Mesendoderm (in vitro differentiated cells): Measurements from ENCODE around the gene INPP4A.

Experiments used
- DNase-seq: peaks from one replicate; pipeline ENCODE4 v3.0.0; 2013
- H2AK5ac ChIP-seq: 2 replicates; pipeline ENCODE4 v1.6.1; 2013; ENCODE audit warnings: low read length, inconsistent platforms
- H2BK120ac ChIP-seq: 2 replicates; pipeline ENCODE4 v1.6.1; 2013; ENCODE audit warnings: low read depth, mild to moderate bottlenecking, low read length, moderate library complexity, mixed read lengths
- H2BK15ac ChIP-seq: replicated peaks from 2 replicates; pipeline ENCODE4 v1.6.1; 2013; ENCODE audit warnings: low read depth, mild to moderate bottlenecking, moderate library complexity
- H2BK5ac ChIP-seq: 2 replicates; pipeline ENCODE4 v1.6.1; 2013; ENCODE audit warnings: low read length, inconsistent platforms
- H3K18ac ChIP-seq: 2 replicates; pipeline ENCODE4 v1.6.1; 2013; ENCODE audit warnings: mild to moderate bottlenecking, low read length, mixed read lengths
- H3K23ac ChIP-seq: one replicate; pipeline ENCODE4 v1.6.1; 2013; ENCODE audit warnings: low read length
- H3K27ac ChIP-seq: 2 replicates; pipeline ENCODE4 v1.5.1; 2013; ENCODE audit warnings: low read depth, mild to moderate bottlenecking, inconsistent platforms, low read length, moderate library complexity
- H3K27me3 ChIP-seq: 2 replicates; pipeline ENCODE4 v1.6.1; 2013; ENCODE audit warnings: low read length, control low read depth, mild to moderate bottlenecking, inconsistent platforms; ENCODE audit not compliant: insufficient read depth, poor library complexity
- H3K36me3 ChIP-seq: 2 replicates; pipeline ENCODE4 v1.6.1; 2013; ENCODE audit warnings: low read length, inconsistent platforms; ENCODE audit not compliant: control insufficient read depth, insufficient read depth
- H3K4ac ChIP-seq: one replicate; pipeline ENCODE4 v1.6.1; 2013; ENCODE audit warnings: low read depth, mild to moderate bottlenecking, low read length, moderate library complexity
- H3K4me1 ChIP-seq: 2 replicates; pipeline ENCODE4 v1.6.1; 2013; ENCODE audit warnings: low read depth, low read length, inconsistent platforms; ENCODE audit not compliant: control insufficient read depth
- H3K4me2 ChIP-seq: 2 replicates; pipeline ENCODE4 v1.6.1; 2013; ENCODE audit warnings: low read length
- H3K4me3 ChIP-seq: 2 replicates; pipeline ENCODE4 v1.5.1; 2013; ENCODE audit warnings: mild to moderate bottlenecking, low read length
- H3K56ac ChIP-seq: one replicate; pipeline ENCODE4 v1.6.1; 2013; ENCODE audit warnings: low read length
- H3K79me1 ChIP-seq: 2 replicates; pipeline ENCODE4 v1.6.1; 2013; ENCODE audit warnings: low read length, inconsistent platforms
- H3K79me2 ChIP-seq: 2 replicates; pipeline ENCODE4 v1.6.1; 2013; ENCODE audit warnings: mild to moderate bottlenecking, low read length; ENCODE audit not compliant: control insufficient read depth, insufficient read depth
- H3K9ac ChIP-seq: 2 replicates; pipeline ENCODE4 v1.6.1; 2013; ENCODE audit warnings: low read length, inconsistent platforms
- H4K5ac ChIP-seq: one replicate; pipeline ENCODE4 v1.6.1; 2013; ENCODE audit warnings: low read length
- H4K8ac ChIP-seq: one replicate; pipeline ENCODE4 v1.6.1; 2013; ENCODE audit warnings: low read depth, mild to moderate bottlenecking, control low read depth, low read length, moderate library complexity
- WGBS: extraction: QIAGEN DNeasy Blood & Tissue Kit; methylation state at CpG from one replicate; pipeline ENCODE4 v1.1.7; 2013; ENCODE audit warnings: low lambda C conversion rate, missing lambda C conversion rate; ENCODE audit not compliant: insufficient coverage; ENCODE audit errors: extremely low coverage; 5-methylcytosine and 5-hydroxymethylcytosine counted together

INPP4A gene

GRCh38 chr2:98446850-98447249 lies 2.2 kb downstream of the INPP4A start:
- Histone ChIP-seq H3K79me2 (peaks cover 58% of the 10 kb centered on the region), H2BK120ac (no peak overlapping the region), H3K23ac (no peak overlapping the region), H3K18ac (no peak overlapping the region), H4K8ac (no peak overlapping the region), H3K9ac (peak overlapping the region; percentile 50), H2BK5ac (peak overlapping the region; percentile 11), H3K79me1 (peaks cover 16% of the 10 kb centered on the region), H3K56ac (peak overlapping the region; percentile 75), H3K4ac (no peak overlapping the region), H2BK15ac (no peak overlapping the region), H3K4me2 (peak overlapping the region; percentile 26), H2AK5ac (no peak overlapping the region), H3K4me1 (peaks cover 17% of the 10 kb centered on the region), H3K4me3 (no peak overlapping the region), H3K27ac (no peak overlapping the region), H4K5ac (no peak overlapping the region), H3K36me3 (no peaks in the 10 kb centered on the region), H3K27me3 (no peaks in the 10 kb centered on the region)
- no peak for DNase-seq
- WGBS, result no CpG with 5 or more reads among the region's 6 CpGs

- Histone ChIP-seq H2BK5ac (no peak overlapping the region), H3K4me1 (peaks cover 22% of the 10 kb centered on the region), H3K79me2 (peaks cover 76% of the 10 kb centered on the region), H2AK5ac (no peak overlapping the region), H3K56ac (no peak overlapping the region), H4K5ac (no peak overlapping the region), H2BK15ac (no peak overlapping the region), H4K8ac (no peak overlapping the region), H3K79me1 (peaks cover 30% of the 10 kb centered on the region), H3K36me3 (no peaks in the 10 kb centered on the region), H3K4ac (no peak overlapping the region), H3K27ac (no peak overlapping the region), H3K4me3 (no peak overlapping the region), H3K18ac (no peak overlapping the region), H2BK120ac (no peak overlapping the region), H3K9ac (no peak overlapping the region), H3K23ac (no peak overlapping the region), H3K27me3 (no peaks in the 10 kb centered on the region), H3K4me2 (no peak overlapping the region)
- WGBS, result no CpG with 5 or more reads among the region's 10 CpGs
- no peak for DNase-seq
Observed at GRCh38 chr2:98448441-98449145, 3.9 kb downstream of the INPP4A start.

GRCh38 chr2:98452396-98453027 lies 7.9 kb downstream of the INPP4A start:
- DNase-seq, result no peak
- H3K4ac ChIP-seq, result no peak overlapping the region
- peaks cover 86% of the 10 kb centered on the region for H3K79me2 ChIP-seq
- no peak overlapping the region for H3K23ac ChIP-seq
- H4K5ac ChIP-seq, result no peak overlapping the region
- no peak overlapping the region for H3K4me3 ChIP-seq
- no peaks in the 10 kb centered on the region for H3K36me3 ChIP-seq
- H2BK120ac ChIP-seq, result no peak overlapping the region
- no peak overlapping the region for H3K4me2 ChIP-seq
- H3K27me3 ChIP-seq, result no peaks in the 10 kb centered on the region
- no peak overlapping the region for H2BK5ac ChIP-seq
- no peak overlapping the region for H3K27ac ChIP-seq
- H2AK5ac ChIP-seq, result no peak overlapping the region
- peaks cover 19% of the 10 kb centered on the region for H3K4me1 ChIP-seq
- no peak overlapping the region for H3K18ac ChIP-seq
- no peak overlapping the region for H2BK15ac ChIP-seq
- H4K8ac ChIP-seq, result no peak overlapping the region
- H3K79me1 ChIP-seq, result peaks cover 43% of the 10 kb centered on the region
- no peak overlapping the region for H3K56ac ChIP-seq
- no CpG with 5 or more reads among the region's 7 CpGs for WGBS
- no peak overlapping the region for H3K9ac ChIP-seq

GRCh38 chr2:98453083-98453482 lies 8.4 kb downstream of the INPP4A start:
- Histone ChIP-seq H3K4me1 (peaks cover 19% of the 10 kb centered on the region), H3K18ac (no peak overlapping the region), H3K56ac (no peak overlapping the region), H2BK5ac (no peak overlapping the region), H3K4me3 (no peak overlapping the region), H3K4ac (no peak overlapping the region), H3K79me2 (peaks cover 88% of the 10 kb centered on the region), H3K79me1 (peaks cover 43% of the 10 kb centered on the region), H3K9ac (no peak overlapping the region), H3K4me2 (no peak overlapping the region), H4K8ac (no peak overlapping the region), H3K27me3 (no peaks in the 10 kb centered on the region), H2BK120ac (no peak overlapping the region), H4K5ac (no peak overlapping the region), H3K27ac (no peak overlapping the region), H3K36me3 (no peaks in the 10 kb centered on the region), H3K23ac (no peak overlapping the region), H2AK5ac (no peak overlapping the region), H2BK15ac (no peak overlapping the region)
- no CpG with 5 or more reads among the region's 5 CpGs for WGBS
- DNase-seq, result no peak

GRCh38 chr2:98453531-98453930 lies 8.9 kb downstream of the INPP4A start:
- Histone ChIP-seq H3K36me3 (no peaks in the 10 kb centered on the region), H3K4me2 (no peak overlapping the region), H3K4ac (no peak overlapping the region), H2BK5ac (no peak overlapping the region), H3K79me1 (peaks cover 46% of the 10 kb centered on the region), H3K27ac (no peak overlapping the region), H3K18ac (no peak overlapping the region), H3K27me3 (no peaks in the 10 kb centered on the region), H3K23ac (no peak overlapping the region), H3K56ac (no peak overlapping the region), H2AK5ac (no peak overlapping the region), H3K79me2 (peaks cover 90% of the 10 kb centered on the region), H4K8ac (no peak overlapping the region), H4K5ac (no peak overlapping the region), H2BK120ac (no peak overlapping the region), H3K9ac (no peak overlapping the region), H2BK15ac (no peak overlapping the region), H3K4me3 (no peak overlapping the region), H3K4me1 (peaks cover 19% of the 10 kb centered on the region)
- no peak for DNase-seq
- WGBS, result no CpG with 5 or more reads among the region's 9 CpGs
